HepG2 (cell line): ENCODE data around the gene DAD1. TPM values are rescaled to one million over a fixed set of nuclear protein-coding genes. Genes with fewer than 3 reads are reported as not detected.

Experiments
- ATF7-NPFF ChIP-seq: sonication (generic); formaldehyde crosslinking; IDR thresholded peaks from 2 replicates; pipeline ENCODE4 v1.8.1; 2023; ENCODE audit warnings: mild to moderate bottlenecking, low read depth, missing genetic modification reagents, moderate library complexity
- BORCS8-MEF2B ChIP-seq: sonication (generic); formaldehyde crosslinking; IDR thresholded peaks from 2 replicates; pipeline ENCODE4 v1.8.0; 2022; ENCODE audit warnings: mild to moderate bottlenecking, missing genetic modification reagents
- EZH2 ChIP-seq: conservative IDR thresholded peaks from 2 replicates; pipeline ENCODE4 v1.6.1; 2012; ENCODE audit warnings: mild to moderate bottlenecking, low read depth, low read length, moderate library complexity
- FOSL1 ChIP-seq: sonication (generic); formaldehyde crosslinking; IDR thresholded peaks from 2 replicates; pipeline ENCODE4 v1.9.0; 2021; ENCODE audit warnings: missing genetic modification reagents, borderline replicate concordance
- FOXA1 ChIP-seq, 2 experiments: fragments of 450-650 bp in 1 of 2; sonication (generic) in 1 of 2; formaldehyde crosslinking in 1 of 2; IDR thresholded peaks; 2 replicates each; pipeline versions ENCODE4 v1.4.0 to v1.6.1; 2016 to 2020; ENCODE audit warnings: missing genetic modification reagents in 1 of 2
- GFI1 ChIP-seq: sonication (generic); formaldehyde crosslinking; IDR thresholded peaks from 2 replicates; pipeline ENCODE4 v1.5.0; 2020; ENCODE audit warnings: missing genetic modification reagents, mild to moderate bottlenecking, borderline replicate concordance
- HMG20A ChIP-seq: IDR thresholded peaks from 2 replicates; pipeline ENCODE4 v1.6.1; 2016; ENCODE audit warnings: borderline replicate concordance
- JUND ChIP-seq: sonication (generic); formaldehyde crosslinking; IDR thresholded peaks from 2 replicates; pipeline ENCODE4 v1.8.0; 2022; ENCODE audit warnings: mild to moderate bottlenecking, missing genetic modification reagents
- KLF6 ChIP-seq: IDR thresholded peaks from 2 replicates; pipeline ENCODE4 v1.8.0; 2016; ENCODE audit warnings: missing biosample characterization, missing genetic modification reagents
- NFIC ChIP-seq: IDR thresholded peaks from 2 replicates; pipeline ENCODE4 v1.6.1; 2012; ENCODE audit warnings: mild to moderate bottlenecking, low read length, inconsistent platforms
- SMARCE1 ChIP-seq: fragments of 450-650 bp; IDR thresholded peaks from 2 replicates; pipeline ENCODE4 v1.6.1; 2017; ENCODE audit warnings: borderline replicate concordance
- SPEN ChIP-seq: sonication (generic); formaldehyde crosslinking; IDR thresholded peaks from 2 replicates; pipeline ENCODE4 v1.5.1; 2020; ENCODE audit warnings: low read depth, mild to moderate bottlenecking, missing genetic modification reagents
- THAP11 ChIP-seq: IDR thresholded peaks from 2 replicates; pipeline ENCODE4 v1.6.1; 2016; ENCODE audit warnings: missing biosample characterization, missing genetic modification reagents
- TRIM24 ChIP-seq: sonication (generic); formaldehyde crosslinking; IDR thresholded peaks from 2 replicates; pipeline ENCODE4 v1.8.0; 2022; ENCODE audit warnings: mild to moderate bottlenecking, missing genetic modification reagents
- ZNF446 ChIP-seq: sonication (generic); formaldehyde crosslinking; IDR thresholded peaks from 2 replicates; pipeline ENCODE4 v1.5.0; 2020; ENCODE audit warnings: mild to moderate bottlenecking, missing genetic modification reagents
- ZNF878 ChIP-seq: sonication (generic); formaldehyde crosslinking; IDR thresholded peaks from 2 replicates; pipeline ENCODE4 v1.8.1; 2023; ENCODE audit warnings: mild to moderate bottlenecking, missing genetic modification reagents, moderate library complexity
- polyA plus RNA-seq, 8 experiments: library from polyadenylated mRNA; depleted of rRNA in 3 of 8; stranded (reverse) in 7 of 8; unstranded in 1 of 8; fragments of >200 nt; fragmentation: Illumina TruSeq in 4 of 8; extraction: Trizol in 4 of 8; gene quantifications; 2 replicates each; pipeline versions ENCODE4 v1.2.1 to v1.2.3, GENCODE V29; 2011 to 2016; ENCODE audit warnings: low read depth in 4 of 8, missing spikeins in 1 of 8, mixed read lengths in 1 of 8; ENCODE audit not compliant: insufficient read depth in 1 of 8
- total RNA-seq, 5 experiments: library from RNA; depleted of rRNA; stranded (reverse); fragments of >200 nt; fragmentation: Illumina TruSeq; extraction: Trizol; gene quantifications; 2 replicates each; pipeline ENCODE4 v1.2.3, GENCODE V29; 2016; ENCODE audit warnings: low read depth in 1 of 5
- TF ChIP-seq, protein P1 (sequence below): IDR thresholded peaks from 2 replicates; pipeline ENCODE4 v1.6.1; 2016; ENCODE audit warnings: missing compliant biosample characterization, missing genetic modification reagents, borderline replicate concordance
- TF ChIP-seq, protein P2 (sequence below): sonication (generic); formaldehyde crosslinking; IDR thresholded peaks from 2 replicates; pipeline ENCODE4 v1.5.0; 2020; ENCODE audit warnings: mild to moderate bottlenecking, missing genetic modification reagents
- TF ChIP-seq, protein P3 (sequence below), 2 experiments: sonication (generic) in 1 of 2; formaldehyde crosslinking in 1 of 2; IDR thresholded peaks; 2 replicates each; pipeline versions ENCODE4 v1.5.1 to v1.6.1; 2011 to 2020; ENCODE audit warnings: borderline replicate concordance in 1 of 2, low read depth in 1 of 2, low read length in 1 of 2, mild to moderate bottlenecking in 1 of 2, missing genetic modification reagents in 1 of 2, moderate library complexity in 1 of 2
- TF ChIP-seq, protein P4 (sequence below): sonication (generic); formaldehyde crosslinking; IDR thresholded peaks from 2 replicates; pipeline ENCODE4 v1.8.0; 2022; ENCODE audit warnings: low read depth, missing genetic modification reagents
- TF ChIP-seq, protein P5 (sequence below): sonication (generic); formaldehyde crosslinking; IDR thresholded peaks from 2 replicates; pipeline ENCODE4 v1.5.0; 2020; ENCODE audit warnings: missing genetic modification reagents

The DAD1 gene
- total and polyA plus RNA-seq, 2 of the 13 experiments (the other 11 are each of a cell fraction or from before 2014, with no cell fraction given), result 558 to 626 TPM

DNA sequence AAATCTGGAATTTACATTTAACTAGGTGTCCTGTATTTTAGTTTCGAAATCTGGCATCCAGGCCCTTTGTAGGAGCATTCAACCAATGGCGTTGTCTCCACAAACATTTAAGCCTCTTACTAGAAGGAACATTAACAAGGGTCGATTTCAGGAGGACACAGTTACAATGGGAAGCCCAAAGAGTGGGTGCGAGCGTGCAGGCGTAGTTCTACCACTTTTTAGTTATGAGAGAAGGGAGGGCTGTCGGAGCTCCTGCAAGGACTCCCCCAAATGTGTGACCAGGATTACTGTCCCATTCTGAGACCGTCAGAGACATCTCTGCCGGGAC lies 8.7 kb upstream of the DAD1 start (continued):
- TF ChIP-seq JUND (CRISPR knock-in tag) (no peak), ATF7-NPFF (CRISPR knock-in tag) (peak; percentile 38; the same call in 1 of the 2 replicates), SMARCE1 (no peak), HMG20A (CRISPR knock-in tag) (no peak), FOSL1 (CRISPR knock-in tag) (no peak), NFIC (no peak), ZNF446 (CRISPR knock-in tag) (peak; percentile 95; the same call in 1 of the 2 replicates), ZNF878 (CRISPR knock-in tag) (0 out of 2 replicates have a peak, but pooled peaks have one; percentile 47), KLF6 (CRISPR knock-in tag) (no peak), GFI1 (CRISPR knock-in tag) (peak; percentile 78; the same call in 1 of the 2 replicates), EZH2 (no peak), FOXA1 (IDR thresholded peaks at IDR 0.05) (no peak), FOXA1 (CRISPR knock-in tag; IDR thresholded peaks at IDR 0.05) (no peak), TRIM24 (no peak), SPEN (no peak), THAP11 (CRISPR knock-in tag) (no peak), BORCS8-MEF2B (CRISPR knock-in tag) (no peak)
- TF ChIP-seq, protein P1, sequence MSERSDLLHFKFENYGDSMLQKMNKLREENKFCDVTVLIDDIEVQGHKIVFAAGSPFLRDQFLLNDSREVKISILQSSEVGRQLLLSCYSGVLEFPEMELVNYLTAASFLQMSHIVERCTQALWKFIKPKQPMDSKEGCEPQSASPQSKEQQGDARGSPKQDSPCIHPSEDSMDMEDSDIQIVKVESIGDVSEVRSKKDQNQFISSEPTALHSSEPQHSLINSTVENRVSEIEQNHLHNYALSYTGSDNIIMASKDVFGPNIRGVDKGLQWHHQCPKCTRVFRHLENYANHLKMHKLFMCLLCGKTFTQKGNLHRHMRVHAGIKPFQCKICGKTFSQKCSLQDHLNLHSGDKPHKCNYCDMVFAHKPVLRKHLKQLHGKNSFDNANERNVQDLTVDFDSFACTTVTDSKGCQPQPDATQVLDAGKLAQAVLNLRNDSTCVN (CRISPR knock-in tag), result no peak
- TF ChIP-seq, protein P2, sequence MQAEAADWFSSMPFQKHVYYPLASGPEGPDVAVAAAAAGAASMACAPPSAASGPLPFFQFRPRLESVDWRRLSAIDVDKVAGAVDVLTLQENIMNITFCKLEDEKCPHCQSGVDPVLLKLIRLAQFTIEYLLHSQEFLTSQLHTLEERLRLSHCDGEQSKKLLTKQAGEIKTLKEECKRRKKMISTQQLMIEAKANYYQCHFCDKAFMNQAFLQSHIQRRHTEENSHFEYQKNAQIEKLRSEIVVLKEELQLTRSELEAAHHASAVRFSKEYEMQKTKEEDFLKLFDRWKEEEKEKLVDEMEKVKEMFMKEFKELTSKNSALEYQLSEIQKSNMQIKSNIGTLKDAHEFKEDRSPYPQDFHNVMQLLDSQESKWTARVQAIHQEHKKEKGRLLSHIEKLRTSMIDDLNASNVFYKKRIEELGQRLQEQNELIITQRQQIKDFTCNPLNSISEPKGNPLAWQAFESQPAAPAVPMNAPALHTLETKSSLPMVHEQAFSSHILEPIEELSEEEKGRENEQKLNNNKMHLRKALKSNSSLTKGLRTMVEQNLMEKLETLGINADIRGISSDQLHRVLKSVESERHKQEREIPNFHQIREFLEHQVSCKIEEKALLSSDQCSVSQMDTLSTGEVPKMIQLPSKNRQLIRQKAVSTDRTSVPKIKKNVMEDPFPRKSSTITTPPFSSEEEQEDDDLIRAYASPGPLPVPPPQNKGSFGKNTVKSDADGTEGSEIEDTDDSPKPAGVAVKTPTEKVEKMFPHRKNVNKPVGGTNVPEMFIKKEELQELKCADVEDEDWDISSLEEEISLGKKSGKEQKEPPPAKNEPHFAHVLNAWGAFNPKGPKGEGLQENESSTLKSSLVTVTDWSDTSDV (CRISPR knock-in tag), result no peak
- TF ChIP-seq, protein P3, sequence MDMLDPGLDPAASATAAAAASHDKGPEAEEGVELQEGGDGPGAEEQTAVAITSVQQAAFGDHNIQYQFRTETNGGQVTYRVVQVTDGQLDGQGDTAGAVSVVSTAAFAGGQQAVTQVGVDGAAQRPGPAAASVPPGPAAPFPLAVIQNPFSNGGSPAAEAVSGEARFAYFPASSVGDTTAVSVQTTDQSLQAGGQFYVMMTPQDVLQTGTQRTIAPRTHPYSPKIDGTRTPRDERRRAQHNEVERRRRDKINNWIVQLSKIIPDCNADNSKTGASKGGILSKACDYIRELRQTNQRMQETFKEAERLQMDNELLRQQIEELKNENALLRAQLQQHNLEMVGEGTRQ (IDR thresholded peaks at IDR 0.05; ENCODE audit: low read depth, low read length), result no peak
- TF ChIP-seq, protein P3 (CRISPR knock-in tag; IDR thresholded peaks at IDR 0.05; ENCODE audit: borderline replicate concordance), result no peak
- TF ChIP-seq, protein P4, sequence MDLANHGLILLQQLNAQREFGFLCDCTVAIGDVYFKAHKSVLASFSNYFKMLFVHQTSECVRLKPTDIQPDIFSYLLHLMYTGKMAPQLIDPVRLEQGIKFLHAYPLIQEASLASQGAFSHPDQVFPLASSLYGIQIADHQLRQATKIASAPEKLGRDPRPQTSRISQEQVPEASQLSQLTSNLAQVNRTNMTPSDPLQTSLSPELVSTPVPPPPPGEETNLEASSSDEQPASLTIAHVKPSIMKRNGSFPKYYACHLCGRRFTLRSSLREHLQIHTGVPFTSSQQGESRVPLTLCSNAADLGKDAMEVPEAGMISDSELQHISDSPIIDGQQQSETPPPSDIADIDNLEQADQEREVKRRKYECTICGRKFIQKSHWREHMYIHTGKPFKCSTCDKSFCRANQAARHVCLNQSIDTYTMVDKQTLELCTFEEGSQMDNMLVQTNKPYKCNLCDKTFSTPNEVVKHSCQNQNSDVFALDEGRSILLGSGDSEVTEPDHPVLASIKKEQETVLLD, result peak; percentile 27; the same call in 1 of the 2 replicates
- TF ChIP-seq, protein P5, sequence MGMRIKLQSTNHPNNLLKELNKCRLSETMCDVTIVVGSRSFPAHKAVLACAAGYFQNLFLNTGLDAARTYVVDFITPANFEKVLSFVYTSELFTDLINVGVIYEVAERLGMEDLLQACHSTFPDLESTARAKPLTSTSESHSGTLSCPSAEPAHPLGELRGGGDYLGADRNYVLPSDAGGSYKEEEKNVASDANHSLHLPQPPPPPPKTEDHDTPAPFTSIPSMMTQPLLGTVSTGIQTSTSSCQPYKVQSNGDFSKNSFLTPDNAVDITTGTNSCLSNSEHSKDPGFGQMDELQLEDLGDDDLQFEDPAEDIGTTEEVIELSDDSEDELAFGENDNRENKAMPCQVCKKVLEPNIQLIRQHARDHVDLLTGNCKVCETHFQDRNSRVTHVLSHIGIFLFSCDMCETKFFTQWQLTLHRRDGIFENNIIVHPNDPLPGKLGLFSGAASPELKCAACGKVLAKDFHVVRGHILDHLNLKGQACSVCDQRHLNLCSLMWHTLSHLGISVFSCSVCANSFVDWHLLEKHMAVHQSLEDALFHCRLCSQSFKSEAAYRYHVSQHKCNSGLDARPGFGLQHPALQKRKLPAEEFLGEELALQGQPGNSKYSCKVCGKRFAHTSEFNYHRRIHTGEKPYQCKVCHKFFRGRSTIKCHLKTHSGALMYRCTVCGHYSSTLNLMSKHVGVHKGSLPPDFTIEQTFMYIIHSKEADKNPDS, result peak; percentile 90; the same call in 1 of the 2 replicates
